Upper lobe of left lung (tissue), 4 donors: Measurements from ENCODE around the gene STXBP6.

Source experiments
- CTCF ChIP-seq, 6 experiments: fragments of 450-650 bp in 4 of 6; fragments of 200-600 bp in 2 of 6; sonication (generic) in 2 of 6; IDR thresholded peaks; one replicate each; pipeline ENCODE4 v1.5.1; 2016 to 2019; ENCODE audit warnings: antibody characterized with exemption in 6 of 6
- EP300 ChIP-seq, 4 donors: sonication (generic); formaldehyde crosslinking; IDR thresholded peaks; one replicate each; pipeline ENCODE4 v1.5.1; 2017; ENCODE audit warnings: antibody characterized with exemption in 4 of 4, control low read depth in 2 of 4
- POLR2A ChIP-seq, 4 donors: fragments of 450-650 bp; IDR thresholded peaks; one replicate each; pipeline ENCODE4 v1.5.1; 2016 to 2017; ENCODE audit warnings: antibody characterized with exemption in 4 of 4, mild to moderate bottlenecking in 2 of 4
- POLR2AphosphoS5 ChIP-seq, 2 donors: sonication (generic); formaldehyde crosslinking; IDR thresholded peaks; one replicate each; pipeline ENCODE4 v1.5.1; 2017; ENCODE audit warnings: antibody characterized with exemption in 2 of 2

GRCh38 chr14:24859559-24859958, 190.4 kb downstream of the STXBP6 start:
- TF ChIP-seq CTCF (IDR thresholded peaks at IDR 0.05) (no peak), POLR2A (IDR thresholded peaks at IDR 0.05) (no peak), POLR2AphosphoS5 (IDR thresholded peaks at IDR 0.05) (no peak), EP300 (IDR thresholded peaks at IDR 0.05) (no peak)
